Measurements from ENCODE around the gene EPYC.

The EPYC gene

DNA sequence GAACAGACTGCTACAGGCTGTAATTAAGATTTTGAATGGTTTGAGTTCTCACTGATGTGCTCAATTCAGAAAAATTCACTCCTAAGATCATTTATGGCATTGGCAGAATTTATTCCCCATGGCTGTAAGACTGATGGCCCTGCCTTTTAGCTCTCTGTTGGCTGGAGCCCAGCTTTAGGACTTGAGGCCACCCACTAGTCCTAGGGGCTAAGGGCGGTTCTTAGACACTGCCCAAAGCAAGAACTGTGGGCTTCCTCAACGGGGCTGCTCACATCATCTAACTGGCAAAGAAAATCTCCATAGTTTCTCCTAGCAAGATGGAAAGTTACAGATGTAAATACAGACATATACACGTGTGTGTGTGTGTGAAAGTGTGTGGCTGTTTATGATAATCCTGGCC, 46.4 kb downstream of the EPYC start:
- no peaks in the 10 kb centered on the region for H3K4me1 ChIP-seq (ENCODE audit: insufficient read depth, low read length)
- no peaks in the 10 kb centered on the region for H3K36me3 ChIP-seq (ENCODE audit: insufficient read depth, low read length)
- H3K9ac ChIP-seq (ENCODE audit: low read depth, low read length) = no peak overlapping the region
- H3K9me3 ChIP-seq (ENCODE audit: control insufficient read depth, insufficient read depth, low read length) = no peaks in the 10 kb centered on the region

DNA sequence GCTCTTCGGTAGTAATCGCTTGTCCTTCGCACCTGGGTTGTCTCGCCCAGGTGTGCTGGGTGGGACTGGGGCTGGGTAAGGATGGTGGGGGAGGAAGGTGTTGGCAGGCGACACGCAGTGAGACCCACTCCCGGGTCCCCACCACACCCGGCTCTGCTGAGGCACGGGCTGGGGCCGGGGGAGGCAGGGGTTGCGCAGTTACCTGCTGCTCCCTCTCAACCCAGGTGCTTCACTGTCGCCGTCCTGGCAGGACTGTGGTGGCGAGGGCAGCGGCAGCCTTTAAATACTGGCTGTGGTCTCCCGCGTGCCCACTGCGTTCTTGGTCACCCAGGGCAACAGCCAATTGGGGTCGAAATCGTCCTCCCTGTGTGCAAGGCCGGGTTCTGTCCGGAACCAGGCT, 49.9 kb downstream of the EPYC start, which contains the start of gene CCER1:
TSS of gene CCER1 (minus strand) at position 256 of the 400 bp plus-strand sequence. CDS start 434 bp downstream, outside the sequence.
- no peaks in the 10 kb centered on the region for H3K36me3 ChIP-seq (ENCODE audit: insufficient read depth, low read length)

DNA sequence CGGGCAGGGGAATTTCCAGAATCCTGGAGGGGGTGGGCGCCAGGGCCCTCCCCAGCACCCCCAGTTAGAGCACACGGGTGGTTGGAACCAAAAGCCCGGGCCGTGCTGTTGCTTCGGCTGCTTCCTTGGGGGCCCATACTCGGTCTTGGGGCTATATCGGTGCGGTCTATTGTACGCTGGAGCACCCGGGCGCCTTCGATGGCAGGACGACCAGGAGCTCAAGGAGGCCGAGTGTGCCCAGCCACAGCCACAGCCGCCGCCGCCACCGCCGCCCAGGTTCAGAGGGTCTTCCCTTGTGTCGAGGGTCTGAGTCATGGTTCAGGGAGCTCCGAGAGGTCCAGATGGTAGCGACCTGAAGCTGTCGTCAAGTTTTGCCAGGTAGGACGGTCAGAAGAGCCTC, 50.3 kb downstream of the EPYC start:
- H3K9me3 ChIP-seq (ENCODE audit: control insufficient read depth, insufficient read depth, low read length) = no peaks in the 10 kb centered on the region
- H3K36me3 ChIP-seq (ENCODE audit: insufficient read depth, low read length) = no peaks in the 10 kb centered on the region
- H3K4me1 ChIP-seq (ENCODE audit: insufficient read depth, low read length) = no peaks in the 10 kb centered on the region
- H3K9ac ChIP-seq (ENCODE audit: low read depth, low read length) = no peak overlapping the region

More for the DNA sequence above, 49.9 kb downstream of the EPYC start, which contains the start of gene CCER1:
- Histone ChIP-seq H3K9me3 (ENCODE audit: control insufficient read depth, insufficient read depth, low read length) (no peaks in the 10 kb centered on the region), H3K9ac (ENCODE audit: low read depth, low read length) (no peak within 1 kb of the TSS), H3K4me1 (ENCODE audit: insufficient read depth, low read length) (no peaks in the 10 kb centered on the region)

DNA sequence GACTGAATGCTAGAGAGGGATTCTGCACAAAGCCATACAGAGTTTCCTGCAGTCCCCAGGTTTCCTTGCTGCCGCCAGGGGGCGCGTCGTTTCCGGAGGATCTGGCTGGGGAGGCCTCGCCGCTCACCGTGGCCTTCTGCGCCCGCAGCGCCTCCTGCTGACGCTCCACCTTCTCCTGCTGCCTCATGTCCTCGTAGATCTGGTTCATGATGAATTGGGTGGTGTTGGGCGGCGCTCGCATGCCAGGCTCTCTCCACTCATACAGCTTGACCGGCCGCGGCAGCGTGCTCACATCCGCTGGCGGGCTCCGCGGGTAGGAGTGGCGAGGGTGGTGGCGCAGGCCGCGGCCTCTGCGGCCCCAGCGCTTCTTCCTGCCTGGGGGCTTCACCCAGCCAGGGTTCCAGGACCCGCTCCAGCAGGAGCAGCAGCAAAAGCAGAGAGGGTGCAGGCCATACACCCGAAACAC, 50.8 kb downstream of the EPYC start:
- H3K4me1 ChIP-seq (ENCODE audit: insufficient read depth, low read length) = no peaks in the 10 kb centered on the region
- no peaks in the 10 kb centered on the region for H3K36me3 ChIP-seq (ENCODE audit: insufficient read depth, low read length)
- no peaks in the 10 kb centered on the region for H3K9me3 ChIP-seq (ENCODE audit: control insufficient read depth, insufficient read depth, low read length)
- no peak overlapping the region for H3K9ac ChIP-seq (ENCODE audit: low read depth, low read length)

DNA sequence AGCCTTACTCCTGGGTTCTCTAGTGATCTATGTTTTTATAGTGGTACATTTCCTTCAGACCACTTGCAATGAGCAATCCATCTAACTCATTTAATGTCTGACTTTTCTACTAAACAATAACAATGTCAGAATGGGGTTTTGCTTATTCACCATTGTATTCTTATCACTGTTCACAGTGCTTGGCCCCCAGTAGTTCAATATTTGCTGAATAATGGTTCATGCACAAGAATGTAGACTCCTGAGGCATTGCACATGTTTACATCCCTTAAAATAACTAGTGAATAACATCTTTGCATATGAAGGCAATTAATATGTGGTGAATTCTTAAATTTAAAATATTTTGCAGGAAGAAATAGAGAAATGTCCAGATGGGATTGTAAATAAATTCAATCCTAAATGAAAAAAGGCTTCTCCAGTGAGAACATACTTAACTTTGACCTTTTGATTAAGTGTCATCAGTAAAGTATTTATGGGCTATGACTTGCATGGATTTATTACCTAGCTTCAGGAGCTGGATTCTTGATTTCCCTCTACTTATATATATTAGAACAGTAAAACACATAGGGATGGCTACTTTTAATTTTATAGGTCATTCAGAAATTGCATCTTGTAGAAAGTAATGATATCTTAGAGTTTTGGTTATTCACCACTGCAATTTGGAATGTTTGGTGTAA, 53.2 kb downstream of the EPYC start:
- Histone ChIP-seq H3K9me3 (ENCODE audit: control insufficient read depth, insufficient read depth, low read length) (no peaks in the 10 kb centered on the region), H3K4me1 (ENCODE audit: insufficient read depth, low read length) (no peaks in the 10 kb centered on the region), H3K36me3 (ENCODE audit: insufficient read depth, low read length) (no peaks in the 10 kb centered on the region), H3K9ac (ENCODE audit: low read depth, low read length) (no peak overlapping the region)

DNA sequence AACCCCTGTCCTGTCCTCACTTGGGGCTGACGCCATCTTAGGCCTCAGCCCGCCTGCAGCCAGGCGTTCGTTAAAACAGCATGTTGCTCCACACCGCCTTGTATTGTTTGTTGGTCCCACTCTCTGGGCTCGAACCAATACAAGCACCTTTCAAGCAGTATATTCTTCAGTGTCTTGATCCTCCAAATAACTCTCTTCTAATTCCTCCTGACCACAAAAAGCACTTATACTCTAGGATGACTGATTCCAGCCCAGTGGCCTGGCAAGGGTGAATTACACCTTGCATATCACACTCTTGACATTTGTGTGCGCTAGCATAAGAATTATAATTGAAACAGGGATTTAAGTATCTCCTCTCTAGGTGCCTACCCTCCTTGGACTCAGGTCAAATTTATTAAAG, 56.9 kb downstream of the EPYC start:
- no peaks in the 10 kb centered on the region for H3K9me3 ChIP-seq (ENCODE audit: control insufficient read depth, insufficient read depth, low read length)
- no peaks in the 10 kb centered on the region for H3K36me3 ChIP-seq (ENCODE audit: insufficient read depth, low read length)
- no peaks in the 10 kb centered on the region for H3K4me1 ChIP-seq (ENCODE audit: insufficient read depth, low read length)
- no peak overlapping the region for H3K9ac ChIP-seq (ENCODE audit: low read depth, low read length)

DNA sequence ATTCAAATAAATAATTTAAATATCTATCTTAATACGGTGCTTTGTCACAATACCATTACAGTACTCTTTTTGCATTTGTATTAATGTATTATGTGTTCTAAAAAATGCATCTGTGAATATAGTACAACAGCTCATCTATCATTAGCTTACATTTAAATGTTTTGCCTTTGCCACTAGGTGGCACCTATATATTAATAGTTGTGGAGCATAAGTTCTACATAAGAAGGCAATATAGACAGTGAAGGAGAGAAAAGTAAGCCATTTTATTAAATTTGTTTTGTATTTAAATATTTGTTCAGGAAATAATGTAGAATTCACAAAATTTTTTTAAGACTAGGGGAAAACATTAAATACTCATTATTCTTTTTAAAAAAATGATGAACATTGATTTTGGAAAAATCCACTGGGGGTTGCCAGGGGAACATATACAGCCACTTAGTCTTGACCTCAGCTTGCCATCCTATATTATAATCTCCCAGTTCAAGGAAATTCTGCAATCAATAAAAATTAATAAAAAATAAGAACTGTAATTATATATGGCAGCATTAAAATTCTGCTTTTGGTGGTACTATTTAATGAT, 59.6 kb downstream of the EPYC start:
- Histone ChIP-seq H3K9me3 (ENCODE audit: control insufficient read depth, insufficient read depth, low read length) (no peaks in the 10 kb centered on the region), H3K9ac (ENCODE audit: low read depth, low read length) (no peak overlapping the region), H3K36me3 (ENCODE audit: insufficient read depth, low read length) (no peaks in the 10 kb centered on the region), H3K4me1 (ENCODE audit: insufficient read depth, low read length) (no peaks in the 10 kb centered on the region)

DNA sequence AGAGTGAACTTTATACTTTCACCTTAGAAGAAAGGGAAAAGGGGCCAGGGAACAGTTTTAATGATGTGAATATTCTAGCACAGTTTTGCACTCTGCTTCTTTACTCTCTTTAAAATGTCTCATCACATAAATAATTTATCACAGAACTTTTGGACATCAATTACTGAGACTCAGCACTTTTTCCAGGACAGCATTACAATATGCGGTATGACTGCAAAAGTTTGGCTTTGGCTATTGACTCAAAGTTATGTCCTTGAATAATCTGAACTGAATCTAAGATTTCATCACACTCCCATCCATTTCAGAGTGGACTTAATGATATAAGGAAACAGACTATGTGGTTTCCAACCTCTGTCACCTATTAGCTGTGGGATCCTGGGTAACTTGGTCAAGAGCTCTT, 61.5 kb downstream of the EPYC start:
- Histone ChIP-seq H3K36me3 (ENCODE audit: insufficient read depth, low read length) (no peaks in the 10 kb centered on the region), H3K9me3 (ENCODE audit: control insufficient read depth, insufficient read depth, low read length) (no peaks in the 10 kb centered on the region), H3K4me1 (ENCODE audit: insufficient read depth, low read length) (peaks cover 3% of the 10 kb centered on the region; the same call in 1 of the 2 replicates), H3K9ac (ENCODE audit: low read depth, low read length) (no peak overlapping the region)

DNA sequence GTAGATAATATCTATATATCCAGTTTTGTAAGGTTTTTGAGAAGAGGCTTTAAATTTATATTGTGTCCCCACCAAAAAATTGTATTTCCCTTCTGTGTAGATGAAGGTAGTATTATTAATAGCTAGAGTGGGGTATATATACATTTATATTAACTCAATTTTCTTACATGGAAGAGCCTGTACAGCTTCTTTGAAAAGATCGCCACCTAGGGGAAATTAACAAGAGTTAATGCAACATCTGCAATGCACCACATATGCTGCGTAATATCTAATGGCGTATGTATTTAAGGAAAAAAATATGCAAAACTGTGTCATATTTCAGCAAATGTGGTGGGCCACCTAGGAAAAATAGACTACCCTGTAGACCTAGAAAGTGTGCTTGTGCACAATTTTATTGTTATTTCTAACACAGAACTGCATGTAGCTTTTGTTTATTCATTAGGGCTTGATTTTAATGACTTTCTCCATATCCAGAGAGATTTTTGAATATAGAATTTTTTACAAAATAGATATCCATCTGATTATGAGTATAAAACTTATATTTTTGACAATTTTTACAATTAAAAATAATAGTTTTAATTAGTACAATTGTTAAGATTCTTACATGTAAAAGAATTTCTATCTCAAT, 63.8 kb downstream of the EPYC start:
- no peaks in the 10 kb centered on the region for H3K36me3 ChIP-seq (ENCODE audit: insufficient read depth, low read length)
- H3K9me3 ChIP-seq (ENCODE audit: control insufficient read depth, insufficient read depth, low read length) = no peaks in the 10 kb centered on the region

DNA sequence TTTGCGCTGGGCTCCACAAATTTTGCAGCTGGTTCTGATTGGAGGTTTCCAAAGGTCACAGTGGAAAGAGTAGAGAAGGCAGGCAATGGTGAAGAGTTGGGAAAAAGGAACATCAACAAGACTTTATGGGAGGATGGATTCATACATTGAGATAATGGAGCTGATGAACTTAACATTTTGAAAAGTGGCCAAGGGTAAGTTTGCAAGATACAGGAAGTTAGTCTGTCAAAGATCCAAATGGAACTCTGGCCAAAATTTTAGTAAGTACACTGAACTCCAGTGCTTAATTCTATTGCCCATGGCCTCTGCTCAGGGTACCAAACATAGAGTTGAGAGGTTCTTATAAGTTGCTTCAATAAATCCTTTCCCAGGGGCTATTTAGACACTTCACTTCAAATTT, 65.4 kb downstream of the EPYC start:
- H3K9me3 ChIP-seq (ENCODE audit: control insufficient read depth, insufficient read depth, low read length) = no peaks in the 10 kb centered on the region; the same call in 1 of the 2 replicates
- peaks cover 5% of the 10 kb centered on the region; the same call in 1 of the 2 replicates for H3K4me1 ChIP-seq (ENCODE audit: insufficient read depth, low read length)
- no peak overlapping the region for H3K9ac ChIP-seq (ENCODE audit: low read depth, low read length)

More for the DNA sequence above, 63.8 kb downstream of the EPYC start:
- H3K9ac ChIP-seq (ENCODE audit: low read depth, low read length) = no peak overlapping the region
- peaks cover 5% of the 10 kb centered on the region; the same call in 1 of the 2 replicates for H3K4me1 ChIP-seq (ENCODE audit: insufficient read depth, low read length)

DNA sequence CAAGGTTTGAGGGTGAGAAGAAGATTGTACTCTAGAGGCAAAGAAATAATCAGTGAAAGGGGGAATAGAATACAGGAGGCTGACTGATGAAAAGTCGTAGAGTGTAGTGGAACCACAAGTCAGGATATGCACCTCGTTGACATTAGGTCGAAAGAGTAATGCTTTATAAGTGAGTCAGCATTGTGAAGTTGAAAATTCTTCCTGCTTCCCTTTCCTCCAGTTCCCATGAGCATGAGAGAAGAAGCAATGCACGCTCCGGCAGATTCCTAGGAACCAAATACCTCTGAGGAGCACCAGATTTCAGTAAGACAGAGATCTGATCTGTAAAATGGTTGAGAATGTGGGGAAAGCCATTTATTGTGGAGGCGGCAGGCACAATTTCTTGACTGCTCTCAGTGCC, 66.3 kb downstream of the EPYC start:
- Histone ChIP-seq H3K36me3 (ENCODE audit: insufficient read depth, low read length) (no peaks in the 10 kb centered on the region), H3K9ac (ENCODE audit: low read depth, low read length) (no peak overlapping the region), H3K9me3 (ENCODE audit: control insufficient read depth, insufficient read depth, low read length) (no peaks in the 10 kb centered on the region; the same call in 1 of the 2 replicates), H3K4me1 (ENCODE audit: insufficient read depth, low read length) (peaks cover 5% of the 10 kb centered on the region; the same call in 1 of the 2 replicates)

More for the DNA sequence above, 65.4 kb downstream of the EPYC start:
- H3K36me3 ChIP-seq (ENCODE audit: insufficient read depth, low read length) = no peaks in the 10 kb centered on the region

DNA sequence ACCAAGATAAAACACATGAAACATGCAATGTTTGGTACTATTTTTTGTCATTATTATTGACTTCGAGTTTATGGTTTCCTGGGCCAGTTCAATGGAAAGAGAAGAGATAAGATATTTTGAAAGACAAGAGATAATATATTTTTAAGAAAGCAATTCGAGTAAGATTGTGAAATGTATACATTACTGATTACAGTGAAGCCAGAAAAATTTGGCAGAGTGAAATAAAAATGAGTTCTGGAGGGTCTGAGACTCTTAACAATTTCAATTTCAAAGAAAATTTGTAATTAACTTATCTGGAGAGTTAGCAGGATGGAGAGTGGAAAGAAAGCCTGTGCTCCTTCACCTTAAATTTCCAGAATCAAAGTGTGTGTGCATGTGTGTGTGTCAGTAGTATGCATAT, 67.1 kb downstream of the EPYC start:
- peaks cover 5% of the 10 kb centered on the region; the same call in 1 of the 2 replicates for H3K4me1 ChIP-seq (ENCODE audit: insufficient read depth, low read length)
- H3K9ac ChIP-seq (ENCODE audit: low read depth, low read length) = no peak overlapping the region
- no peaks in the 10 kb centered on the region; the same call in 1 of the 2 replicates for H3K9me3 ChIP-seq (ENCODE audit: control insufficient read depth, insufficient read depth, low read length)
- no peaks in the 10 kb centered on the region for H3K36me3 ChIP-seq (ENCODE audit: insufficient read depth, low read length)

DNA sequence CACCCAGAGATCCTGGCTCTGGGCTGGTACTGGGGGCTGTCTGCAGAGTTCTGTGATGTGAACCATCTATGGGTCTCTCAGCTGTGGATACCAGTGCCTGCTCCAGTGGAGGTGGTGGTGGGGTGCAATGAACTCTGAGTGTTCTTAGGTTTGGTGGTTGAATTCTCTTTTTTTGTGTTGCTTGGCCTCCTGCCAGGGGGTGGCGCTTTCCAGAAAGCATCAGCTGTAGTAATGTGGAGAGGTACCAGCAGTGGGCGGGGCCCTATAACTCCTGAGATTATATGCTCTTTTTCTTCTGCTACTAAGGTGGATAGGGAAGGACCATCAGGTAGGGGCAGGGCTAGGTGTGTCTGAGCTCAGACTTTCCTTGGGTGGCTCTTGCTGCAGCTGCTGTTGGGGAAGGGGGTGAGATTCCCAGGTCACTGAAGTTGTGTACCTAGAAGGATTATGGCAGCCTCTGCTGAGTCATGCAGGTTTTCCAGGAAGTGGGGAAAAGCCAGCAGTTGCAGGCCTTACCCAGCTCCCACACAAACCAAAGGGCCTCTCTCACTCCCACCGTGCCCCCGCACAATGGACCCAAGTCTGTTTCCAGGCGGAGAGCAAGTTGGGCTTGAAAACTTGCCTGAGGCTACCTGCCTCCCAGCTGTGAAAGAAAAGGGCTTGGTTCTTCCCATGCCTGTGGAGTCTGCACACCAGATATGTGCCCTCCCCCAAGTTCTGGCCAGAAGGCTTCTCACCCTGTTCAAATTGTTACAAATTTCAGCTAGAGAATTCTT, 68.4 kb downstream of the EPYC start:
- H3K9ac ChIP-seq (ENCODE audit: low read depth, low read length) = no peak overlapping the region
- H3K36me3 ChIP-seq (ENCODE audit: insufficient read depth, low read length) = no peaks in the 10 kb centered on the region
- peaks cover 5% of the 10 kb centered on the region; the same call in 1 of the 2 replicates for H3K4me1 ChIP-seq (ENCODE audit: insufficient read depth, low read length)
- H3K9me3 ChIP-seq (ENCODE audit: control insufficient read depth, insufficient read depth, low read length) = no peaks in the 10 kb centered on the region; the same call in 1 of the 2 replicates

DNA sequence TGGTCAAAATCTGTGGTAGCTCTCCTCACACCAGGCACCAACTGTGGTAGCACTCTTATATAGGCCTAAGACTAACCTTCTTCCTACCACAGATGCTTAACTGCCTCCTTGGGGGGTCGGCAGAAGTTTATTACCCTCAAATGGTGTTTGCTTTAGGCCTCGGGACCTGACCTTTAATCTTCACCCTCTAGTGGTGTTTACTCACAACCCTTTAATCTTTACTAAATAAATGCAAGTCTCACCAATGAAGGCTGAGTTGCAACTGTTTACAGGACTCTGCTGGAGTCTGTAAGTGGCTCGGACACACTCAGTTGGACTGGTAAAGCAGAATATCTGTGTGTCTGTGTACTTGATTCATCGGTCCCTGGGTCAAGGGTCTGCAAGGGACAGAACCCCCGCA, 79.2 kb downstream of the EPYC start:
- Histone ChIP-seq H3K36me3 (ENCODE audit: insufficient read depth, low read length) (no peaks in the 10 kb centered on the region), H3K9me3 (ENCODE audit: control insufficient read depth, insufficient read depth, low read length) (no peaks in the 10 kb centered on the region; the same call in 1 of the 2 replicates), H3K9ac (ENCODE audit: low read depth, low read length) (no peak overlapping the region), H3K4me1 (ENCODE audit: insufficient read depth, low read length) (no peaks in the 10 kb centered on the region)

All from ES-I3 (cell line).